ENCODE data around the gene TMED10.
"Not testable (repeated sequence)": the region's sequence is repeated elsewhere in the genome, so short reads cannot be mapped to it uniquely, and the experiment has no call there.

TMED10 gene

GRCh38 chr14:75132382-75133086 lies 43.9 kb downstream of the TMED10 start:
- H3K36me3 ChIP-seq (ENCODE audit: insufficient read depth, low read length), result peaks cover 13% of the 10 kb centered on the region
- H3K79me2 ChIP-seq (ENCODE audit: control insufficient read depth, insufficient read depth, low read length, unreplicated experiment), result peaks cover 11% of the 10 kb centered on the region
- H3K4me3 ChIP-seq (ENCODE audit: low read depth, low read length), result no peak overlapping the region
- no peaks in the 10 kb centered on the region for H3K27me3 ChIP-seq (ENCODE audit: insufficient read depth, low read length)
- H2AFZ ChIP-seq (ENCODE audit: low read length, unreplicated experiment), result no peak overlapping the region
- H3K4me1 ChIP-seq (ENCODE audit: control insufficient read depth, insufficient read depth, low read length, unreplicated experiment), result peaks cover 6% of the 10 kb centered on the region
- H3K27ac ChIP-seq (ENCODE audit: low read depth, low read length), result peak overlapping the region; percentile 57

GRCh38 chr14:75128596-75128990 lies 47.8 kb downstream of the TMED10 start:
- no peak overlapping the region for H3K4me3 ChIP-seq (ENCODE audit: low read depth, low read length)
- H3K27me3 ChIP-seq (ENCODE audit: insufficient read depth, low read length), result no peaks in the 10 kb centered on the region
- H3K36me3 ChIP-seq (ENCODE audit: insufficient read depth, low read length), result peaks cover 6% of the 10 kb centered on the region; the same call in 1 of the 2 replicates
- H3K4me1 ChIP-seq (ENCODE audit: control insufficient read depth, insufficient read depth, low read length, unreplicated experiment), result peaks cover 26% of the 10 kb centered on the region
- peaks cover 43% of the 10 kb centered on the region for H3K79me2 ChIP-seq (ENCODE audit: control insufficient read depth, insufficient read depth, low read length, unreplicated experiment)
- no peak overlapping the region for H3K27ac ChIP-seq (ENCODE audit: low read depth, low read length)
- H2AFZ ChIP-seq (ENCODE audit: low read length, unreplicated experiment), result no peak overlapping the region

- Histone ChIP-seq H3K36me3 (ENCODE audit: insufficient read depth, low read length) (0 out of 2 replicates have a peak, but pooled peaks cover under 1% of the 10 kb centered on the region), H3K4me1 (ENCODE audit: control insufficient read depth, insufficient read depth, low read length, unreplicated experiment) (peaks cover 28% of the 10 kb centered on the region), H3K4me3 (ENCODE audit: low read depth, low read length) (peak overlapping the region; percentile 85), H3K79me2 (ENCODE audit: control insufficient read depth, insufficient read depth, low read length, unreplicated experiment) (peaks cover 43% of the 10 kb centered on the region), H3K27ac (ENCODE audit: low read depth, low read length) (peak overlapping the region; percentile 84; the same call in 1 of the 2 replicates), H2AFZ (ENCODE audit: low read length, unreplicated experiment) (no peak overlapping the region), H3K27me3 (ENCODE audit: insufficient read depth, low read length) (no peaks in the 10 kb centered on the region)
Measured at GRCh38 chr14:75127903-75128595, 48.4 kb downstream of the TMED10 start.

- H3K36me3 ChIP-seq (ENCODE audit: insufficient read depth, low read length); H3K27me3 ChIP-seq (ENCODE audit: insufficient read depth, low read length): not testable (repeated sequence)
- Histone ChIP-seq H3K79me2 (ENCODE audit: control insufficient read depth, insufficient read depth, low read length, unreplicated experiment) (peaks cover 43% of the 10 kb centered on the region), H2AFZ (ENCODE audit: low read length, unreplicated experiment) (peak overlapping the region; percentile 71), H3K4me3 (ENCODE audit: low read depth, low read length) (peak overlapping the region; percentile 85), H3K27ac (ENCODE audit: low read depth, low read length) (peak overlapping the region; percentile 84), H3K4me1 (ENCODE audit: control insufficient read depth, insufficient read depth, low read length, unreplicated experiment) (peaks cover 26% of the 10 kb centered on the region)
Measured at GRCh38 chr14:75127474-75127820, 49.0 kb downstream of the TMED10 start.

- H3K79me2 ChIP-seq (ENCODE audit: control insufficient read depth, insufficient read depth, low read length, unreplicated experiment), result peaks cover 43% of the 10 kb centered on the region
- H2AFZ ChIP-seq (ENCODE audit: low read length, unreplicated experiment), result peak within 1 kb of the TSS; percentile 71
- H3K27me3 ChIP-seq (ENCODE audit: insufficient read depth, low read length), result no peaks in the 10 kb centered on the region
- H3K36me3 ChIP-seq (ENCODE audit: insufficient read depth, low read length), result no peaks in the 10 kb centered on the region
- peak within 1 kb of the TSS; percentile 84 for H3K27ac ChIP-seq (ENCODE audit: low read depth, low read length)
- H3K4me3 ChIP-seq (ENCODE audit: low read depth, low read length), result peak within 1 kb of the TSS; percentile 85
- H3K4me1 ChIP-seq (ENCODE audit: control insufficient read depth, insufficient read depth, low read length, unreplicated experiment), result peaks cover 26% of the 10 kb centered on the region
Measured at GRCh38 chr14:75126679-75127473, 49.5 kb downstream of the TMED10 start, which contains the start of gene NEK9. Gene NEK9, minus strand, starts transcription at chr14:75127048. Its CDS starts 127 bp downstream, at chr14:75126921.

- Histone ChIP-seq H3K27ac (ENCODE audit: low read depth, low read length) (peak overlapping the region; percentile 84), H3K27me3 (ENCODE audit: insufficient read depth, low read length) (no peaks in the 10 kb centered on the region), H3K4me1 (ENCODE audit: control insufficient read depth, insufficient read depth, low read length, unreplicated experiment) (peaks cover 26% of the 10 kb centered on the region), H3K36me3 (ENCODE audit: insufficient read depth, low read length) (peaks cover 3% of the 10 kb centered on the region; the same call in 1 of the 2 replicates), H2AFZ (ENCODE audit: low read length, unreplicated experiment) (peak overlapping the region; percentile 71), H3K79me2 (ENCODE audit: control insufficient read depth, insufficient read depth, low read length, unreplicated experiment) (peaks cover 43% of the 10 kb centered on the region), H3K4me3 (ENCODE audit: low read depth, low read length) (peak overlapping the region; percentile 85)
Measured at GRCh38 chr14:75126121-75126544, 50.3 kb downstream of the TMED10 start.

- H3K79me2 ChIP-seq (ENCODE audit: control insufficient read depth, insufficient read depth, low read length, unreplicated experiment), result peaks cover 43% of the 10 kb centered on the region
- H3K27me3 ChIP-seq (ENCODE audit: insufficient read depth, low read length), result no peaks in the 10 kb centered on the region
- H3K27ac ChIP-seq (ENCODE audit: low read depth, low read length), result peak overlapping the region; percentile 84
- H3K4me3 ChIP-seq (ENCODE audit: low read depth, low read length), result peak overlapping the region; percentile 85
- peaks cover 8% of the 10 kb centered on the region; the same call in 1 of the 2 replicates for H3K36me3 ChIP-seq (ENCODE audit: insufficient read depth, low read length)
- H3K4me1 ChIP-seq (ENCODE audit: control insufficient read depth, insufficient read depth, low read length, unreplicated experiment), result peaks cover 26% of the 10 kb centered on the region
- no peak overlapping the region for H2AFZ ChIP-seq (ENCODE audit: low read length, unreplicated experiment)
Measured at GRCh38 chr14:75125617-75126016, 50.8 kb downstream of the TMED10 start.

- Histone ChIP-seq H3K36me3 (ENCODE audit: insufficient read depth, low read length) (peaks cover 14% of the 10 kb centered on the region; the same call in 1 of the 2 replicates), H3K4me1 (ENCODE audit: control insufficient read depth, insufficient read depth, low read length, unreplicated experiment) (peaks cover 33% of the 10 kb centered on the region), H3K27me3 (ENCODE audit: insufficient read depth, low read length) (no peaks in the 10 kb centered on the region), H2AFZ (ENCODE audit: low read length, unreplicated experiment) (no peak overlapping the region), H3K79me2 (ENCODE audit: control insufficient read depth, insufficient read depth, low read length, unreplicated experiment) (peaks cover 43% of the 10 kb centered on the region), H3K4me3 (ENCODE audit: low read depth, low read length) (peak overlapping the region; percentile 2; the same call in 1 of the 2 replicates), H3K27ac (ENCODE audit: low read depth, low read length) (peak overlapping the region; percentile 46)
Measured at GRCh38 chr14:75123991-75124390, 52.4 kb downstream of the TMED10 start.

- H2AFZ ChIP-seq (ENCODE audit: low read length, unreplicated experiment), result no peak overlapping the region
- H3K36me3 ChIP-seq (ENCODE audit: insufficient read depth, low read length), result peaks cover 31% of the 10 kb centered on the region
- no peak overlapping the region for H3K27ac ChIP-seq (ENCODE audit: low read depth, low read length)
- peaks cover 24% of the 10 kb centered on the region for H3K79me2 ChIP-seq (ENCODE audit: control insufficient read depth, insufficient read depth, low read length, unreplicated experiment)
- no peak overlapping the region for H3K4me3 ChIP-seq (ENCODE audit: low read depth, low read length)
- H3K27me3 ChIP-seq (ENCODE audit: insufficient read depth, low read length), result no peaks in the 10 kb centered on the region
- peaks cover 32% of the 10 kb centered on the region for H3K4me1 ChIP-seq (ENCODE audit: control insufficient read depth, insufficient read depth, low read length, unreplicated experiment)
Measured at GRCh38 chr14:75121552-75121951, 54.9 kb downstream of the TMED10 start.

- H3K36me3 ChIP-seq (ENCODE audit: insufficient read depth, low read length), result peaks cover 35% of the 10 kb centered on the region
- no peak overlapping the region for H3K27ac ChIP-seq (ENCODE audit: low read depth, low read length)
Measured at GRCh38 chr14:75120541-75121291, 55.7 kb downstream of the TMED10 start.

More at GRCh38 chr14:75120541-75121291, 55.7 kb downstream of the TMED10 start:
- Histone ChIP-seq H3K79me2 (ENCODE audit: control insufficient read depth, insufficient read depth, low read length, unreplicated experiment) (peaks cover 15% of the 10 kb centered on the region), H3K4me3 (ENCODE audit: low read depth, low read length) (no peak overlapping the region), H3K27me3 (ENCODE audit: insufficient read depth, low read length) (no peaks in the 10 kb centered on the region), H2AFZ (ENCODE audit: low read length, unreplicated experiment) (no peak overlapping the region), H3K4me1 (ENCODE audit: control insufficient read depth, insufficient read depth, low read length, unreplicated experiment) (peaks cover 32% of the 10 kb centered on the region)

All from ACC112 (cell line).